ENCODE measurements around the gene PDCD1LG2.
"Not testable (repeated sequence)": the region's sequence is repeated elsewhere in the genome, so short reads cannot be mapped to it uniquely, and the experiment has no call there.

Gene PDCD1LG2

DNA sequence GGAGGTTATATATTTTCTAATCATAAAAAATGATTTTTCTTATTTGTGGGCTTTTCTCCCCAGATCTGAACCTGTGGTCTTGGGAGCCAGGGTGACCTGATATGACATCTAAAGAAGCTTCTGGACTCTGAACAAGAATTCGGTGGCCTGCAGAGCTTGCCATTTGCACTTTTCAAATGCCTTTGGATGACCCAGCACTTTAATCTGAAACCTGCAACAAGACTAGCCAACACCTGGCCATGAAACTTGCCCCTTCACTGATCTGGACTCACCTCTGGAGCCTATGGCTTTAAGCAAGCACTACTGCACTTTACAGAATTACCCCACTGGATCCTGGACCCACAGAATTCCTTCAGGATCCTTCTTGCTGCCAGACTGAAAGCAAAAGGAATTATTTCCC, 59.6 kb downstream of the PDCD1LG2 start:
- DNase-seq = no peak

DNA sequence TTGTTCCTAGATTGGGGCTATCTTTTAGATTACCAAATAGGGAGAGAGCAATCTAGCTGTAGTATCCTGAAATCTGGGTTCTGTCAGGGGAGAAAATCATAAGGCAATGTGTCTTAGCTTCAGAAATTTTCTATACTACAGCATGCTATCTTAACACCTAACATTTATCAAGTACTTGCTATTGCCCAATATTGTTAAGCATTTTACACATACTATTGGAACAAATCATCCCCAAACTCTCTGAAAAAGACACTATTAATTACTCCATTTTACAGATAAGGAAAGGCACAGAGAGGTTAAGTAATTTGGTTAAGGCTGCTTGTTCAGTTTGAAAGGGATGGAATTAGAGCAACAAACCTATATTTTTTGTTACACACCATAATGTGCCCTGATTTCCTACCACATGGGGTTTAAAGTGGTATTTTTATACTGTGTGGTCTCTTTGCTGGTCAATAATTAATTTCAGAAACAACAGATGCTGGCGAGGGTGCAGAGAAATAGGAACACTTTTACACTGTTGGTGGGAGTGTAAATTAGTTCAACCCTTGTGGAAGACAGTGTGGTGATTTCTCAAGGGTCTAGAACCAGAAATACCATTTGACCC, 61.4 kb downstream of the PDCD1LG2 start:
- DNase-seq = no peak

DNA sequence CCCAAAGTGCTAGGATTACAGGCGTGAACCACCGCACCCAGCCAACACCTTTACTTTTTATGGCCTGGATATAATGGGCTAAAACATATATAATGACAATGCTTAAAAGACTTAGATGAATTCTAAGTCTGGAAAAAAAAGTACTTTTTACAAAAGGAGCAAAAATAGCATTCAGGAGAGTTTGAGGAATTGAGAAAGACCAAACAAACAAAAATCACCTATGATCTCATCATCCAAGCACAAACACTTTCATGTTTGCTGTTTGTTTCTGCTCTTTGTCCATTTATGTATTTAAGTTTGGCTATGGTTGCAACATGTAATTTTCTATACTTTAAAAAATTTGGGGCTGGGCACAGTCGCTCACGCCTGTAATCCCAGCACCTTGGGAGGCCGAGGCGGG, 63.8 kb downstream of the PDCD1LG2 start:
- DNase-seq = no peak

DNA sequence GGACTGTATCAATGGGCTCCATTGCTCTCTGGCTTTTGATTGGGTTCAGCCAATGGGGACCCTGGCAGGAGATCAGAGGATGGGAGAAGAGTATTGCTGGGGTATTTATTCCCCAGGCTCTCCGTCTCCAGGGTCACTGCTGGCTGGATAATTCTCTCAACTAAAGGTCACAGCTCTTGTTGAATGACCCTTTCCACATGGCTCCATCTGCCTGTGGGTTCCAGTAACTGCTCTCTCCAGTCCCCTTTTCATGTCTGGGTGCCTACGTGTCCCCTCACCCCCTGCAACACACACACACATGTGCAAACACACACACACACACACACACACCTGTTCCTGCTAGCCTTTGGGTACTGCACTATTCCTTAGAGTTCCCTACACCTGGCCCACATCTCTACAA, 64.7 kb downstream of the PDCD1LG2 start:
- DNase-seq = no peak

DNA sequence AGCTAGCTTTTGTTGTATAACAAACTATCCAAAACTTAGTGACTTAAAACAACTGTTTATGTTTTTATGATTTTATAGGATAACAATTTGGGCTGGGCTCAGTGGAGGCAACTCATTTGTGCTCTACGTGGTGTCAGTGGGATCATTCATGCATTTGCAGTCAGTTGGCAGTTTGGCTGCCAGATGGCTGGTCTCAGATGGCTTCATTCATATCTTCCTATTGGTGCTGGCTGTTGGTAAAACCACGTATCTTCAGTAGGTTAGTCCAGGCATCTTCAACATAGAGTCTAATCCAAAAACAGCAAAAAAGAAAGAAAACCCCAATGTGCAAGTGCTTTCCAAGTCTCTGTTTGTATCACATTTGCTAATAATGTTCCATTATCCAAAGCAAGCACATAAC, 66.9 kb downstream of the PDCD1LG2 start:
- DNase-seq = no peak

DNA sequence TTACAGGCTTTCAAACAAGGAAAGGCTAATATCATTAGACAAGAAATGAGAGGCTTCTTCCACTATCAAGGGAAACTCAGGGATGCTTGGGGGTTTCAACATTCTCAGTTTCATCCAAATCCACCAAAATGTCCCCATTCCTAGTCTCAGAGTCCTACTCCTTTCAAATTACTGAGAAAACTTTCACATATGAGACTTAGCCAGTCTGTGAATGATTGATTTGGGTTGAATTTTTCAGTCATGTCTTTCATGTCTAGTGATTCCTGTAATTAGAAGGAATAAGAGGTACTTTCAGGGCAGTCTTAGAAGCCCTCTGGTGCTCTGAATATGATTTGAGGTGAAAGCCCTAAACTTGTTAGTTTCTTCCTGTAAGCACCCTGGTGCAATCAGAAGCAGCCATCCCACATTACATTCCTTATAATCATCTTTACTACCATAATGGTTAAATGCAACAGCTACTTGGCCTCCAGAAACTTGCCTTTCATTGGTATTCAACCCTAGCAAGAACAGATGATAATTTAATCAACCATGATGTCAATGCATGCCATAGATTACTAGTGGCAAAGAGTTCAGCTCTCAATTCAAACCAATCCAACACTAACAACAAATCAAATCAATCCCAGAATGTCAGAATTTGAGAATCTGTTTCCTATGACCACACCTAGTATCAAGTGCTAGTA, 67.8 kb downstream of the PDCD1LG2 start:
- no peak for DNase-seq

DNA sequence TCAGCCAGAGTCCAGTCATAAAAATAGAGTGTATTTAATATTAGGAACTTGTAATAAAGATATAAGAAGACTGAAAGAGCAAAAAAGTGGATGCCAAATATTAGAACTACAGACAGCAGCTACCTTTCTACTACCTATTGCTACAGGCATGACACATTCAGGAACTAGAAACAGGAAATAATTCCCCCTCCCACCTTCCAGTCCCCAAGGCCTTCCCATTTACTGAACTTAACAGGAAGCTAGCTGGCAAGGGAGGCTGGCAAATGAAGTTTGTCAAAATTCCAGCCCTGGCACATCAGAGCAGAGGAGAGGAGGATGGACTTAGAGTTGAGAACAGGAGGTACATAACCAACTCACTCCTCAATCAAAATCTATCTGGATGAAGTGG, 68.4 kb downstream of the PDCD1LG2 start:
- no peak for DNase-seq

DNA sequence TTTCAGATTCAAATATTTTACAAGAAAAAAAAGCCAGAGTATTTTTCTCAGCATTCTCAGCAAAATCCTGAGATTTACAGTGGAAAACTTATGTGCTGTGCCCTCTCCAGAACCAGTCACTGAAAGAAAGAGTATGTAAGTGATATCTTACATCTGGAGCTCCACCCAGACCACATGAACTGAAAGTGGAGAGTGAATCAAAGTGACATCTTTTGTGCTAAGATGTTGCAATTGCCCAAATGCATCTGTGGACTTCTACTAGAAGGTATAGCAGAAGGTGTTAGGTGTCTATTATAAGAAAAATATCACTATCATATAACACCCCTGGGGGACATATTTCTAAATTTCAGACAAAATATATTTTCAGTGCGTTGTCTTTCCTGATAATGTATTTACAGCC, 69.5 kb downstream of the PDCD1LG2 start:
- DNase-seq = no peak

DNA sequence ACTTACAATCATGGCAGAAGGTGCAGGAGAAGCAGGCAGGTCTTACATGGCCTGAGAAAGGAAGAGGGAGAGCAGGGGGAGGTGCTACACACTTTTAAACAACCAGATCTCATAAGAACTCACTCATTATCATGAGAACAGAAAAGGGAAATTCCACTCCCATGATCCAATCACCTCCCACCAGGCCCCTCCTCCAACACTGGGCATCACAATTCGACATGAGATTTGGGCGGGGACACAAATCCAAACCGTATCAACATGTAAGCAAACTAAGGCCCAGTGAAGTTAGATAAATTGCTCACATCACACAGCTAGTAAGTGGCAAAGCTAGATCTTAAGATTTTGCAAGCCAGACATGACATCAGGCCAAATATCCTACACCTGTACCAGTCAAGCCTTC, 70.3 kb downstream of the PDCD1LG2 start:
- no peak for DNase-seq

DNA sequence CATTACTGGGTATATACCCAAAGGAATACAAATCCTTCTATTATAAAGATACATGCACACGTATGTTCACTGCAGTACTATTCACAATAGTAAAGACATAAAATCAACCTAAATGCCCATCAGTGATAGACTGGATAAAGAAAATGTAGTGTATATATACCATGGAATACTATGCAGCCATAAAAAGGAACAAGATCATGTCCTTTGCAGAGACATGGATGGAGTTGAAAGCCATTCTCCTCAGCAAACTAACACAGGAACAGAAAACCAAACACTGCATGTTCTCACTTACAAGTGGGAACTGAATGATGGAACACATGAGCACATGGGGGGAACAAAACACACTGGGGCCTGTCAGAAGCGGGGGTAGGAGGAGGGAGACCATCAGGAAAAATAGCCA, 71.4 kb downstream of the PDCD1LG2 start:
- DNase-seq = not testable (repeated sequence)

DNA sequence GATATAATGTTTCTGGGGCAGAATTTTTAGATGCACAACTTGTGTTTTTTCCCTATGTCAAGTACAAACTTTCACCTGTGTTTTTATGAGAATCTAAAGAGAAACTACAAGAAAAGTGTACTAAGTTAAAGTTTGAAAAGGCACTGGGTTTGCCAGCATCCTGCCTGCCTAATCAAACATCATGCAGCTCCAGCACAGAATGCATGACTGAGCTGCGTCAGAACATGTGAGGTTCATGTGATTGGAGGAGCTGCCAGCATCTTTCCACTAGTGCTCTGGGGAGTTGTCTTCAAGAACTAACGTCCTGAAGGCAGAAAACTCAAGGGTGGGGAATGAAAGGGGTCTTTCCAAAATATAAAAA, 72.5 kb downstream of the PDCD1LG2 start:
- no peak for DNase-seq

DNA sequence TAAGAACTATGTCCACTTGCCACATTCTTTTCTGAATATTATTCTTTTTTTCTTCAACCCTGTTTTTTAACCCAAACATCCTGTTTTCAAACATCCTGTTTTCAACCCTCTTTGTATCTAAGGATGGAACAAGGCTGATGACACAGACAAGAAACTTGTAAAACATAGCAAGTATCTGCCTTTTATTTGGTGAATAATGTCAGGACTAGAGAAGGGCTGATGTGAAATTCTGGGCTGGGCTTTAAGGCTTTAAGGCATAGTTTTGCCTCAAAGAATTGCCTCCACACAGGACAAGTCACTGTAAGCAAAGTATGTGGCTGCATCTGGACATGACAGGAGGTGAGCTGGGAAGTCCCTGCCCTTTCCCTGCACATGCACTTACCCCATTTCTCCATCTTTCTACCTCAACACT, 76.1 kb downstream of the PDCD1LG2 start:
- DNase-seq = no peak

DNA sequence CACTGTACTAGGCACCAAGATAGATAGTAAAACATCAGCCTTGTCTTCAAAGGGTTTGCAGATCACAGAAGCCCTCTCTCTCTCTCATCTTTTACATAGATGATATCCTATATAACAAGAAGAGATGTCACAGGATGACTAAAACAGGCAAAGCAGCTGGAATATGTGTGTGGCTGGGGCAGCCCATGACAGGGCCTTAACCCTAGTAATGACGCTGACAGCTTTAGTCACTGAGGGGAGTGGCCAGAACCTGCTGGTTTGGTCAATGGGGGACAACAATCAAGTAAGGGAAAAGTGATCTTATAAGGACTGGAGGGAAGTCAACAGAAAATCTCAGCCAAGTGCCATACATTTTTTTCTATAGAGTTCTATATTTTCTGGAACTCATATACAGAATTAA, 76.7 kb downstream of the PDCD1LG2 start:
- DNase-seq = no peak

DNA sequence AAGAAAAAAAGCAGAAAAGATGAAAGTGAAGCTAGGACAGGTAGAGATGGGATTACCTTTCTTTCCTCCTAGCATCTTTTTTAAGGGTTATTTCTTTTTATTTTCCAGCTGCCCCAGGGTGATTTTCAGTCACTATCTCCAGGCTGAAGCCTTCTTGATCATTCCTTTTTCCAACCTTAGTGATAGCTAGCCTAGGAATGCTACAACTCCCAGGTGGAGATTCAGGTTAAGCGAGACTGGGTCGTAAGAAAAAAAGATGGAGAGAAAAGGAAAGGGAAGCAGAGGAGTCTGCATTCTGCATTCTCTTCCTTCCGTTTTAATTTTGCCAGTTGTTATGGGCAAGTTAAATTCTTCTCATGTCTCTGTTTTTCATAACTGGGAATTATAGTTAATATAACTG, 81.9 kb downstream of the PDCD1LG2 start:
- no peak for DNase-seq

DNA sequence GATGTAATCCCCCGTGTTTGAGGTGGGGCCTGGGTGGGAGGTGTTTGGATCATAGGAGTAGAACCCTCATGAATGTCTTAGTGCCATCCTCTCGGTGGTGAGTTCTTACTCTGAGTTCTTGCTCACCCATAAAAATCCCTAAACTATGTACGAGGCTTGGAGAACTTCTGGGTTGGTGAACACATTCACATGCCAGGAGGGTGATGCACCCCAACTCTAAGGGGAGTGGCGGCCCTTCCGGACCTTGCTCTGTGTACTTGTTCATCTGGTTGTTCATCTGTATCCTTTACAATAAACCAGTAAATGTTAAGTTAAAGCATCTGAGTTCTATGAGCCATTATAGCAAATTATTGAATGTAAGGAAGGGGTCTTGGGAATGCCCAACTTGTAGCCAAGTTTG, 82.6 kb downstream of the PDCD1LG2 start:
- DNase-seq = no peak

DNA sequence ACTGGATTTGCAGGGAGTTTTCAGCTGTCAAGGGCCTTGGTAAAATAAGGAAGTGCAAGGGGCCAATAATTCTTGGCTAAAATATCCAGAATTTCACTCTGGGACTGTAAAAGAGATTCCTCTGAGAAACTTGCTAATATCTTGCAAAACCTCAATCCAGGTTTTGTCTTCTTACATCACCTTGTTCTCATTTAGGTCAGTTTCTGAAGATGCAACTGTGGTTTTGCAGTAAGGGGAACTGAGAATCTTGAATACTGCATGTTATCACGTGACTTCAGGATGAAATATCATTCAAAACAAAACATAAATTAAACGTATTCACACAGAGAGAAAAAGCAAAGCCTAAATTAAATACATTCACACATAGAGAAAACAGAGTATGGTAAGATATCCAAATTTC, 83.6 kb downstream of the PDCD1LG2 start:
- no peak for DNase-seq

DNA sequence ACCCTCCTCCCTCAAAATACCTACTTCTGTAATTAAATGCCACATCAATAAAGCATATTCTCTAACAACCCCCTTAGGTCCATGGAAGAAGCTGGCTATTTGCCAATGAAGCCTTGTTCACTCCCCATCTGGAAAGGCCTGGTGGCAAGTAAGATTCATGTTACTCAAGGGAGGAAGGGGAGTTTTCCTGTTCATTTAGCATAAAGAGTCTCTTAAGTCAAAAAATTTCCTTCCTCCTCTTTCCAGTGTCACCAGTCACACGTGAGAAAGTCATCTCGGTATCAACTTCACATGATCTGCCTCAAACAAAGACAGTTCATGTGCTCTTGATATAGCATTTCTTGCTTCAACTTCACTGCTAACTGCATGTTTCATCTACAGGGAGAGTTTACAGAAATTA, 85.8 kb downstream of the PDCD1LG2 start:
- no peak for DNase-seq

DNA sequence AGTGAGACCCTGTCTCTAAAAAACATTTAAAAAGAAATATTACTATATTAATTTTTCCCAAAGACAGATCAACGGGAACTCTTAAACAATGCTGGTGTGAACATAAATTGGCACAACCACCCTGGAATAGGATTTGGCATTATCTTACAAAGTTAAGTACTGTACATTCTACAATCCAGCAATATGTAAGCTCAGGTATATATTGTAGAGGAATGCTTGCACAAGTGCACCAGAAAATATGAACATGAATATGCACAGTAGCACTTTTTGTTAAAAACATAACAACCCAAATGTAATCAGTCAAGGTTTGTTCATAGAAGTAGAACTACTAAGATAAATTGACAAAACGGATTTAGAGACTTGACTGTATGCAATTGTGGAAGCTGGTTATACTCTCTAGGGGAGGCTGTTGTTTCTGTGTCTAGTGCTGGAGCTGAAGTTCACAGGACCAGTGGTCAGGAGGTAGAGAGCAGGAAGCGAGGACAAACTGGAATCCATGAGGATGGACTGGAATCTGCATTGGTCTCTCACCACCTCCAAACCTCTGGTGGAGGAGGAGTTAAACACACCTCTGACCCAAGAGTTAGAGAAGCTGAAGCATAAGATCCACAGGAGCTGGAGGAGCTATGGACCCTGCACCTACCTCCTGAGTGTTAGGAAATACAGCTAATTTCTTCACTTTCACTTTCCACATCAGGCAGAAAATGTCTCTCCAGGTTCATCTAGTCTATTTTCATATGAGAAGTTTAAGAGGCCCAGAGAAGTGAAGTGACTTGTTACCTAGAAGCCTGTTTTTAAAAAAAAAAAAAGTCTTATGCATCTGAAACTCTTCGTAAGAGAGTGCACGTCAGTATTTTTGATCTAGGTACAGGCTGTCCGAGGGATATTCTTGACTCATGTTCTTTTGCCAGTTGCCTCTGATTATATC, 98.2 kb downstream of the PDCD1LG2 start:
- no peak for DNase-seq

DNA sequence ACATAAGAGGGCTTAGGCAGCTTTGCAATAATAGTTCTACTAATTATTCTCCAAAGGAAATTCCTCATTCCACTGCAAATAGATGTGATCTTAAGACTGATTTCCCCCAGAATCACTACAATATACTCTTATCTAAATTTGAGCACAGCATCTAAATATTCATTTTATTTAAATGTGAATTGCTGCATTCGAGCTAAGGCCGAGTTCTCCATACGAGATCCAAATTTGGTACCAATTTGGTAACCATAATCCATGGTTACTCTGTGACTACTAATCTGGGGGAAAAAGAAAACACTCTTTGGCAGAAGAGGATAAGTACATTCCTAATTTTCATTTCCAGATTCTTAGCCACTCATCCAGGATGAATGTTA, 98.9 kb downstream of the PDCD1LG2 start:
- DNase-seq = no peak

DNA sequence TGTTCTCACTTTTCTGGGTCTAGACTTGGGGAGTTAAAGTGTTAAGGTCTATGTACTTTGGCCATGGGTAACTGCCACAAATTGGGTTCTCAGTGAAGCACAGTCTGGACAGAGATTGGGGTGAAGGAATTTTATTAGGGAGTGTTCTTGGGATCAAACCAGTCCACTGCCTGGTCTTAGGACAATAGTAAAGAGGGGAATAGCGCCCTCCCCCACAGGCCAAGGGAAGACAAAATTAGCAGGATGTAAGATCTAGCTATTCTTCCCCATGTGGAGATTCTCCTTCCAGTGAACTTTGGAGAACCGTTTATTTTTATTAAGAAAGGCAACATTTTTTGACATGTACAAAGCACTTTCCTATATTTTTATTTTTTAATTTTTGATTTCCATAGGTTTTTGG, 100.2 kb downstream of the PDCD1LG2 start:
- no peak for DNase-seq

DNA sequence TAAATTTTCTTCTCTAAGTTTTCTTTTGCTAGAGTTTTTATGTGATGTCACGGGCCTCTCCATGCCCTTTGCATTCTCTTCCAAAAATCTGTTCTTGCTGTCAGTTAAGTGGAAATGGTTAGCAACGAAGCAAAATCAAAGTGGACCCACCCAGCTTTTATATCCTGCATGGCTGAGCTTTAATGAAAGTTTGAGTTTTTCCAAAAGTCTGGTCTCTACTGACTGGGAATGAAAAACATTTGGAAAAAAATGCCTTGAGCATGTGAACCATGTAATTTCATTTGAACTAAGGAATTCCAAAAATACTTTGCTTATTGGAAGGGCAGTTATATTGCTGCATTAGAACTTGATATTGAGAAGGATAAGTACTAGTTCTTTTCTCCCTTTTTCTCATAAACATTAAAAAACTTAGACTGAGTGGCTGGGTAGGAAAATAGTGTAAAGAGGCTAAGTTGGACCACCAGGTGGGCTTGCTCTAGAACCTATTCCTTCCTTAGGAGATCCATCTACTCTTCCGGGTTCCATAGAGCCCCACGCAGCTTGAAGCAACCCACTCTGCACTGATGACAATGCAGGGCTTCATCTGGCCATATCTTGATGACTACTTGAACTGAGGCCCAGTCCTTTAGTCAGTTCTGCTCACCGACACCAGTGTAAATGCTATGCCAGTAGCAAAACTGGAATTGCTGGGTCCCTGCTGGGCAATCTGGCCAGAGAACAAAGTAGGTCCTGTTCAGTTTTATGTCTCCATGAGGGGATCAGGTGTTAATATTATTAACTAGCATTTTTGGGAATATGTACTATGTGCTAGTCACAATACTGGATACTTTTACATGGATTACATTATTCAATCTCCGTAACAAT, 101.2 kb downstream of the PDCD1LG2 start:
- no peak for DNase-seq

DNA sequence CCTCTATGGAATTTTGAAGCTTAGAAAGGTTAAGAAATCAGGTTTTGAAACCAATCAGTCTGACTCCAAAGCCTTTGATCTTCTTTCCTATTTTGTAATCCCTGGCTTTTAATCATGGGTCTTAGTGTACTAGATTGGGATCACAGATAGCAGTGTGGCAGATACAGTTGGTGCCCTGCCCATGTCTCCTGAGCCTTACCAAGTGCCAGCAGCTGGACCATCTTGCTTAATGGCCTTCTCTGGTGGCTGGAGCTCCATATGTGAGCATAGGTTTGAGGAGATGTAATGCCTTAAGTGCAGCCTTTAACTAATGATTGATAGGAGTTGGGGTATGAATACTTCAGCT, 101.8 kb downstream of the PDCD1LG2 start:
- DNase-seq = no peak

DNA sequence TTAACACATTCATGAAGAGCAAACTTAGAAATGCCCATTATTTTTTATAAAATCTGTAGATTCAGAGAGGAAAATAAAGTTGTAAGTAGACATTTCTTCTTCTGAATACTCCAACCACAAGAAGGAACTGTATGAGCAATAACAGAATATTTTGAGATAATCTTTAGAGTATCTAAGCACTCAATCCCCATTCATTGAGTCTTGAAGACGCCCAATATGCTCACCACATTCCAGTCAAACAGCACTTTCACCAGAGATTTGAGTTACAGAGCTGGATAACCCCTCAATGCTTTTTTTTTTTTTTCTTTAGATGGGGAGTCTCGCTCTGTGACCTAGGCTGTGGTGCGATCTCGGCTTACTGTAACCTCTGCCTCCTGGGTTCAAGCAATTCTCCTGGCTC, 103.9 kb downstream of the PDCD1LG2 start:
- no peak for DNase-seq

Measured in NCI-H187 treated with DMSO at 0.1 percent for 48 hours (cell line).